HG03039 (cell line): ENCODE measurements around the gene POU2F3.

Experiments
- ATAC-seq: cut with Tn5 transposase; IDR thresholded peaks from one replicate; pipeline ENCODE4 v1.9.1; 2021; ENCODE audit warnings: mild to moderate bottlenecking, moderate library complexity; ENCODE audit not compliant: unreplicated experiment

The POU2F3 gene

DNA sequence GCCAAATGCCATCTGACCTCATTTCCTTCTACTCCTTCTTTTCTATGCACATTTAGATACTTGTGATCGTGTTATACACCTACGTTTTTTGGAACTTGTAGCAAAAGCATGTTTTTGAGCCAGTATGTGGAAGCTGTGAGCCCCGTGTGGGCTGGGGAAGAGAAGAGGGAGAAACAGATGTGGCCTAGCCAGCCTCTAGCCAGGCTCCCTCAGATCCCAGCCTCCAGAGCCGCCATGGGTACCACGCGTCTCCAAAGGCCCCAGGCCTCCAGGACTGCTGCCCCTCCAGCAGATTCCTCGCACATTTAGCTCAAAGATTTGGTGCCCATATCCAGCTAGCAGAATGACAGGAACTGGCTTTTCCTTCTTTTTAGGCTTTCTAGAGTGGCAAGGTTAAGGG, 68.1 kb downstream of the POU2F3 start:
- no peak for ATAC-seq

DNA sequence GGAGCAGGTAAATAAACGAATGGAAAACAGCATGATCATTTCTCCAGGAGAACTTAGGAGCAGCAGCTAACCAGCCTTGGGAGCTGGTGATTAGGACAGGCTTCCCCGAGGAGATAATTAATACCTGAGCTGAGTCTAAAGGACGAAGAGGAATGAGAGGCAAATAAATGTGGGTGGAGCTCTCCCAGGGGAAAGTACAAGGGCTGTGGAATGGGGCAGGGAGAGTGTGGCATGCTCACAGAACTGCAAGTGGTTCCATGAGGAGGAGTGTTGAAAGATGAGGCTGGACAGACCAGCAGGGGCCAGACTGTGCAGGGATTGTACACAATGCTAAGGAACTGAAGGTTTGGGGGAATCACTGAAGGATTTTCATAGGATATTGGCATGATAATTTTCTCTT, 70.9 kb downstream of the POU2F3 start:
- ATAC-seq = no peak

GRCh38 chr11:120314861-120315260, 74.9 kb downstream of the POU2F3 start:
- ATAC-seq = no peak

GRCh38 chr11:120316880-120317688, 77.1 kb downstream of the POU2F3 start:
- ATAC-seq = no peak

DNA sequence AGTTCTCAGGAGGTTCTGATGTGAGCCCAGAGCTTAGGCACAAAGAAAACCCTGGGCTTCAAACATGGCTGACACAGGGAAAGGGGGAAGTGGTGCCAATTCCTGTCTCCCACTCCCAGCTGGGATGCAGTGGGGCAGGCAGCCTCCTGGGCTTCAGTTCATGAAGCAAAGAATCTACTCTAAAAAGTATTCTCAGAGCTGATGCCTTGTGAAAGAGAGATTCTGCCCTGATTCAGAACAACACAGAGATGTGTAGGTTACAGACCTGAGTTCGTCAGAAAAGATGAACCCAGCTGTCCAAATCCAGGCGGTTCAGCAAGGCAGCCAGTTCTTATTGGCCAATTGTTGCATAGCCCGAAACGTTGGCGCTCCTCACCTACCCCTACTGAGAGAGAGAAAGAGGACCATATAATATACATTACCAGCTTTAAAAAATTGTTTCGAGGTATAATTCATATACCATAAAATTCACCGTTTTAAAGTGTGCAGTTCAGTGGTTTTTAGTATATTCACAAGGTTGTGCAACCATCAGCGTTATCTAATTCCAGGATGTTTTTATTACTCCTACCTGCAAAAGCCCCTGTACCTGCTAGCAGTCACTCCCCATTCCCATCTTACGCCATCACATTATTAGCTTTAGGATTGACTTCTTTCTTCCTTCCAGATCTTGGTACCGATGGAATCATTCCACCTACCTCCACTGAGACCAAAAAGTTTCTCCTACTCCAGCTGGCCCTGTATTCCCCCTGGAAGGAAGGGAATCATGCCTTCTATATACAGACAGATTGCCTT, 77.9 kb downstream of the POU2F3 start:
- ATAC-seq = no peak

DNA sequence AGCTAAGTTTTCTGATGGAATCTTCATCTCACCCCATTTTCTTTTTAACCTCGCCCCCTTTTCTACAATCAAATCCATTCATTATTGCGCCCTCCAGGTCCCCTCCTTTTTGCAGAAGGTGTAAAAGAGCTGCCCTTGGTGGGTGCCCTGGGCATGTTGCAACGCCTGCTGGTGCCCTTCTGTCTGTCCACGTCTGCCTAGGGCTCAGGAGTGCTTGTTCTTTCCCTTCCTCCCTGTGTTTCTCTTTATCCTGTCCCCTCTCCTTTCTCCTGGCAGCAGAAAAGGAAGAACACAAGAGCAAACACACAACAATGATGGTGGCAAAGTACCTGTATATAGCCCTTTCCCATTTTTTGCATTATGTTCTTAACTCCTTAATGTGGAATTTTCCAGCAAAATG, 79.0 kb downstream of the POU2F3 start:
- no peak for ATAC-seq

DNA sequence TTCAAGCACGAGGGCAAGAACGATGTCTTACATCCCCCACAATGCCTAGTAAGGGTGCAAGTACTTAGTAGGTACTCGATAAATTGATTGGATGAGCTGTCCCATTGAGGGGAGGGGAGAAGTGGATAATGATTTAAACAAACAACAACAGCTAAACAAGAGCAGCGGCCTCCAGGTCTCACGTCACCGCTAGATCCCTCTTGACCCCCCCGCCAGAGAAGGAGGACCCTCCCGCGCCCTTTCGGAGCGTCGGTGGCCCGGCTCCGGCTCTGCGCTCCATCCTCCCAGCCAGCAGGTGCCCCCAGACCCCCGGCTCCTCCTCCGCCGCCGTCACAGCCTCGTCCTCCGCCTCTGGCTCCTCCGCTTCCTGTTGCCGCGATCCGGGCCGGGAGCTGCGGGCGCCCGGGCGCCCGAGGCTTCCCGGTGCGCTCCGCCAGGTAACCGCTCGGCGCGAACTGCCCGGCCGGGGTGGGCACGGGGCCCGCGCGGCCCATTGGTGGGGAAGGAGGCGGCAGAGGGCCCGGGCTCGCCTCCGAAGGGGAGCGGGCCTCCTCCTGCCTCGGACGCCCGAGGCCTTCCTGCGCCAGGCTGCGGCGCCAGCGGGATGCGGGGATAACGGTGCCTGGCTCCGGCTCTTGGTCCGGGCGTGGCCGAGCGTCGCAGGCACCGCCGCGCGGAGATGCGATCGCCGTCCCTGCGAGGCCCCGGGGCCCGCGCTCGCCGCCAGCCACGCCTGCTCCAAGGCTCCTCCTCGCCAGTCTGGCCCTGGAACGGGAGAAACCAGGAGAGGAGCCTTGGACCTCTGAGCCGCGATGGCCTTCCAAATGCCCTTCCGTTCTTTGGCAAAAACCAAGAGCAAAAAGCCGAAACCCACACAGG, 85.2 kb downstream of the POU2F3 start, which contains the start of gene TLCD5:
TLCD5 (plus strand) TSS at position 368 of the 879 bp plus-strand sequence. CDS start 2,143 bp downstream, outside the sequence.
- ATAC-seq = peak; percentile 49

DNA sequence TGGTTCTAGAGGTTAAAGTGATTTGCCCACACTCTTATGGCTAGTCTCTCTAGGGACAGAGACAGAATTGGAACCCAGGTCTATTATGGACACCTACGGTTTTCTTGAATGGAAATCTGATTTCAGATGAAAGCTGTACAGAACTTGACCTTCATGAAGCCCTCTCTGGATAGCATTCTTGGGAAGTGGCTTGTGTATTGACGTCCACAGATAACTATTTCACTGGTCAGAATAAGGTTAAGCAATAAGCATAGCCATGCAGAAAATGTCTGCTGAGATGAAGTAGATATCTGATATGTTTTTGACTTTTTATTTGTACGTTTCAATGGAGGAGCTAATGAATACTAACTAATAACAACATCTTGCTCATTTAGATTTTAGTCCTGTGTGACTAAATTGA, 86.3 kb downstream of the POU2F3 start:
- no peak for ATAC-seq

- ATAC-seq = no peak
Measured at GRCh38 chr11:120326845-120327281, 86.9 kb downstream of the POU2F3 start.

- no peak for ATAC-seq
Measured at GRCh38 chr11:120327311-120327710, 87.4 kb downstream of the POU2F3 start.

DNA sequence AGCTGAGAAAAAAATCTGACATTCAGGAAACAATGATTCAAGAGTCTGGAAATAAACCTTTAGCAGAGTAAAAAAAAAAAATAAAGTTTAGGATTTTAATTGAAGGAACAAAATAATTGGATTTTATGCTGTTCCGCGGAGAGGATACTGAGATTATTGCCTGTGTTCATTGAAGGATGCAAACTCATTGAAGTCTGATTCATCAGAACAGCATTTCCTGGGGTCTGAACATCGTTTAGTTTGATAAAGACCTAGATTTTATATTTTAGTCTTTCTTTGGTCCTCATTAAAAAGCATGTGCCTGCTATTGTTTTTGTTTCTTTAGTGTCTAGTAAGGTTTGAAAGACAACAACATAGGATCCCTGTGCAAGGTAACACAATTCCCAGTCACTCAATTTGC, 89.6 kb downstream of the POU2F3 start:
- ATAC-seq = no peak

DNA sequence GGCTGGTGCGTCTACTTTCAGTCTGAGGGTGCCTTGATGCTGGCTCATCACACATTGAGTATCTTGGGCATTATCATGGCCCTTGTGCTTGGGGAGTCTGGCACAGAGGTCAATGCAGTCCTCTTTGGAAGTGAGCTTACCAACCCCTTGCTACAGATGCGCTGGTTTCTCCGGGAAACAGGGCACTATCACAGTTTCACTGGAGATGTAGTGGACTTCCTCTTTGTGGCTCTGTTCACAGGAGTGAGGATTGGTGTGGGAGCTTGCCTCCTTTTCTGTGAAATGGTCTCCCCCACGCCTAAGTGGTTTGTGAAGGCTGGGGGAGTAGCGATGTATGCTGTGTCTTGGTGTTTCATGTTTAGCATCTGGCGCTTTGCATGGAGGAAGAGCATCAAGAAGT, 90.1 kb downstream of the POU2F3 start:
- ATAC-seq = no peak

DNA sequence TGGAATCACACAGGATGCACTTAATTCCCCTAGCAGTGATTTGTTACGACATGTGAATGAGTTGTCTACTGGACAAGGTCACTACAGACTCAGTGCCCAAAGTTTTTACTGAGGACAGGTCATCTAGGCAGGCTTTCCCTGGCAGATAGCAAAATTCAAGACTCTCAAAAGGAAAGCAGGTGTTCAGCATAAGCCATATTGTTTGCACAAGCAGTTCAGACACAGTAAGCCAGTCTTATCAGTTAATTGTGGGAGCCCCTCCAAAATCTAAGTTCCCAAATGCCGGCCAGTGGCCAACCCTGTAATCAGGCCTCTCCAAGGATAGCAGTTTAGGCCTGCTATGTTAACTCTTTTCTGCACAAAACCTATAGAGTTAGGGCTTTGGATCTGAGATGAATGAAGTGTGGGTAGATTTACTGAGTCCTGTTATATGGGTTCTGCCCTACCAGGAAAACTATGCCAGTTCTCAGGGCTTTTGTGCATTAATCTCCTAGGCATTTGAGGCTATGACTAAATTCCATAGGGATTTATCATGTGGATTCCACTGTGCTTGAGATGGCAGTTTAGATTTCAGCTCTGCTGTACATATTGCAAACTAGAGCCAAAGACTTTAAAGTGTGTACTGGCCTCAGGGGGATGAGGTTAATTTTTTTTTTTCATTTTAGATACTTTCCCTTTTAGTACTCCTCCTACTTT, 91.5 kb downstream of the POU2F3 start:
- ATAC-seq = no peak

GRCh38 chr11:120332822-120333716, 93.1 kb downstream of the POU2F3 start:
- no peak for ATAC-seq

- ATAC-seq = no peak
Measured at GRCh38 chr11:120333801-120334200, 93.9 kb downstream of the POU2F3 start.

DNA sequence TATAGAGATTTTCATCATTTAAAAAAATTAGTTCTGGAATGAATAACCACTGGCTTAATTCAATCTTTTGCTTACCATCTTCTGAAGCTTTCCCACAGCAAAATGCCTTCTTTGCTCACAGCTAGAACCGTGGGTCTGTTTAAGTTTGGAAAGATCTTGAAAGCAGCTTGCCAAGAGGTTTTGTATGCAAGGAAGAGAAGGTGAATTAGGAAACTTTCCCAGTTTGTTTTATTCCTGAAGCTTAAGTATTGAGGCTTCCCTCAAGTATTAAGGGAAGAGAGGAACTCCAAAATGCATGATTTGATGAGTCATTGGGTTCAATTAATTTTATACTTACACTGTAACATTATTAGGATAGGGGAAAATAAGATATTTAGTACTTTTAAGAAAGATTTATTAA, 94.4 kb downstream of the POU2F3 start:
- no peak for ATAC-seq

DNA sequence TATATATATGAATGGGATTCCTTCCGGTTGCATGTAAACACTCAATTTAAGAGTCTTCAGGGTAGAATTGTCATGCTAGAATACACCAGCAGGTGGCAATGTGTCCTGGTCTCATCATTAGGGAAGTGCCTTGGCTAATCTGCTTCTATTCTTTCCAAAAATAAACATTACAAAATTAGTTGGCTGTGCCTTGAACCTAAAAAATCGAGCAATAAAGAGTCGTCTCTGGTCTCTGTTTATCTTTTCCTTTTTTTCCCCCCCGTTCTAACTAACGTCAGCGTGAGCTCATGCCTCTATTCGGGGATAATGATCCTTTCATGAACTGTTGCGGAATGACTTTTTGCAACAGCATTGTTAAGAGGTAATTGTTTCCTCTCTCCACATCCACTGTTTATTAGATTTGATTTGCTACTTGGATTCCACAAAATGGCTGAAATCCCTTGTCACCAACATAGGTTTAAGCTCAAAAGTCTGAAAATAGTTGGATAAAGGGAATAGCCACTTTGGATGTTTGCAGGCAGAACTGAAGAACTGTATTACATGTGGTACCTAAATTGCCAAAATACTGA, 95.0 kb downstream of the POU2F3 start:
- no peak for ATAC-seq

GRCh38 chr11:120335556-120335907, 95.6 kb downstream of the POU2F3 start:
- ATAC-seq = peak; percentile 12
